Measurements from ENCODE around the gene ARHGAP40.

Gene ARHGAP40

DNA sequence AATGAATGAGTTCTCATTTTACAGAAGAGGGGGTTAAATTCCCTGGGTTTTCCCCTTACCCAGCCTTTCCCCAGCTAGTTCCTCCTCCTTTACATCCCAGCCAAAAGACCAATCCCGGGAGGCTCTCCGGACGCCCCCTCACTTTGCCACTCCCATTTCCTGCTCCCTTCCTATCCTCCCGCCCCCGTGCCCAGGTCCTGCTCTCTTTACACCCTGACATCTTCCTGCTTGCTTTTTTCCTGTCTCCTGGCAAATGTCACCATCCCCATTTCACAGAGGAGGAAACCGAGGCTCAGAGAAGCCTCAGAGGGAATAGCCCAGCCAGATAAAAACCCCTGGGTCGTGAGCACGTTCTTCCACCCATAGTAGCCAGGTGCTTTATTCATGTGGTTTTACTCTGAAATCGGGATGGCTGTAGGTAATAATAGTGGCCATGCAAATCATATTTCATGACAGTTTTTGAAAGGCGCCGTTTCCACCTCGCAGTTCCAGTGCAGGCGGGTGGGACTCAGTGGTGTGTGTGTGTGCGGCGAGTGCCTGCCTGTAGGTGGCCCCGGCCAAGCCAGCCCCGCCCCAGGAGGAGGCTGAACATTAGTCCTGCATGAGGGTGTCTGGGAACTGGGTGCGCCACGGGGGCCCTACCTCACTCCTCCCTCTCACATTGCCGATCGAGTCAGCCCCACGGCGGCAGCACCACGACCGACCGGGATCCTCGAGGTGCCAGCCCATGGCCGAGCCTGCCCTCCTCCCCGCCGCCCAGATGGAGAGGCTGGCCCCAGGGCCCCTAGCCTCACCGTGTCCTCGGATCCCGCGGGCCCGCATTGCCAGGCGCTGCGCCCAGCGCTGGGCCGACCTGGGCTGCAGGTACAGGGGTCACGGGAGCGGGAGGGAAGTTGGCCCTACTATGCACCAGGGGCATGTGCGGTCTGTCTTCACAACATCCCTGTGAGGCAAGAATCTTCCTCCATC lies at the start of gene ARHGAP40:
TSS of gene ARHGAP40 (plus strand) at position 594 of the 969 bp plus-strand sequence.
- no peak for DNase-seq

DNA sequence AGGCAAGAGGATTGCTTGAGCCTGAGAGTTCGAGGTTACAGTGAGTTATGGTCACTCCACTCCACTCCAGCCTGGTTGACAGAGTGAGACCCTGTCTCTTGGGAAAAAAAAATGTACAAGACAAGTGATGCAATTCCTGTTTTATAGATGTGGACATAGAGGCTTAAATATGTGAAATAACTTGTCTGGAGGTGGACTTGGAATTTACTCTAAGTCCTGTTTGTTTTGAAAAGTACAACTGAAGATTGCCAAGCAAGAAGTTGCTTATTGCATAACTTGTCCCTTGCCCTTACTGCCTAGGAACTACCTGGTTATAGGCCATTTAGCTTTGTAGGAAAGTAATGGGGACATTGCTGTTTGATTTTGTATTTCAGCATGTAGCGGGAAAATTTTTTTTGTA lies 46.6 kb upstream of the ARHGAP40 start:
- no peak for DNase-seq

DNA sequence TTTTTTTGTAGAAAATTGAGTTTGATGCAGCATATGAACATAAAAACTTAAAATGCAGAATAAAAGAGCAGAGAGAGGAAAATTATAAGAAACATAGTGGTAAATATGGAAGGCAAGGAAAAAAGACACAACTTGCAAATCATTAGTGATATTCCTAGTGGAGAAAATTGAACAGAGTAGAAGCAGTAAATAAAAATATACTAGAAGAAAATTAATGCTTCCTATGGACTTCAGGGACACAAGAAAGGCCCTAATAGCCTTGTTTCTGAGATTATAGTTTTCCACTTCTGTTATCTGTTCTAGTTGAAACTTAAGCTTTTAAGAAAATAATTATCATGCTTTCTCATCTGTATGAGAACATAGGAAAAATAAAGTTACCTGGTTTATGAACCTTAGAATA lies 46.2 kb upstream of the ARHGAP40 start:
- DNase-seq = no peak

DNA sequence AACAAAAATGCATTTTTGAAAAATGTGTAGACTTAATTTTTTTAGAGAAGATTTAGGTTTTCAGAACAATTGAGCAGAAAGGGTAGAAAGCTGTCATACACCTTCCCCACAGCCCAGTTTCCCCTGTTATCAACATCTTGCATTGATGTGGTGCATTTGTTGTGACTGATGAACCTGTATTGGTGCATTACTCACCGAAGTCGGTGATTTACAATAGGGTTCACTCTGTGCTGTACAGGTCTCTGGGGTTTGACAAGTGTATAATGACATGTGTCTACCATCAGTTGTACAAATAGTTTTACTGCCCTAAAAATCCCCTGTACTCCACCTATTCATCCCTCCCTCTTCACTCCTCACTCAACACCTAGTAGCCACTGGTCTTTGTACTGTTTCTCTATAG lies 44.4 kb upstream of the ARHGAP40 start:
- no peak for DNase-seq

GRCh38 chr20:38558596-38559360 lies 42.8 kb upstream of the ARHGAP40 start:
- no peak for DNase-seq

DNA sequence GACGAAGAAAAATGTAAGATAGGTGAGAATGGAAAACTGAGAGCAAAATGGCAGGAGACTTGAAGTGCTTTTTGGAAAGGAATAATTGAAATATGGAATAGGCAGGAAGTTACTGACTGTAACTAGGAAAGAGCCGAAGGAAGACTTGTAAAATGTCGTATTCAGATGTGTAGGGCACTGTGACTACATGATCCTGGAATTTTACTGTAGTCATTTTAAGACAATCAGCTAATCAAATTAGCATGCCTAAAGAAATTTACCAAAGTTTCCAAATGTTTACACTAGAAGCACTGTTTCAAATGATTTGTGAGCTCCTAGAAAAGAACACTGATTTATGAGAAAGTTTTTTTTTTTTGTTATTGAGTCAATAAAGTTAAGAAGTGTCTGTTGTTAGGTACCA lies 41.8 kb upstream of the ARHGAP40 start:
- no peak for DNase-seq

GRCh38 chr20:38563802-38564431 lies 37.7 kb upstream of the ARHGAP40 start:
- no peak for DNase-seq

DNA sequence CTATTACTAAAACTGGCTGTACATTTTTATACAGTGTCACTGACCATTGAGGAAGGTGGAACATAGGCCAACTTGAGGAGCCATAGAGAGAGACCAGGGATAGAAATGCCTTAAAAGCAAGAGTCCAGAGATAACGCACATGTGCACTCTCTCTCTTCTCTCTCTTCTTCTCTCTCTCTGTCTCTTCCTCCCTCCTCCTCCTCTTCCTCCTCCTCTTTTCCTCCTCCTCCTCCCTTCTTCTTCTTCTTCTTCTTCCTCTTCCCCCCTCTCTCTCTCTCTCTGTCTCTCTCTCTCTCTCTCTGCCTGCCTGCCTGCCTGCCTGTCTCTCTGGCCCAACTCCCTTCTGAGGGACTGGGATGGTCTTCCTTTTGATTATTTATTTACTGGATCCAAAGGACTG lies 36.9 kb upstream of the ARHGAP40 start:
- no peak for DNase-seq

DNA sequence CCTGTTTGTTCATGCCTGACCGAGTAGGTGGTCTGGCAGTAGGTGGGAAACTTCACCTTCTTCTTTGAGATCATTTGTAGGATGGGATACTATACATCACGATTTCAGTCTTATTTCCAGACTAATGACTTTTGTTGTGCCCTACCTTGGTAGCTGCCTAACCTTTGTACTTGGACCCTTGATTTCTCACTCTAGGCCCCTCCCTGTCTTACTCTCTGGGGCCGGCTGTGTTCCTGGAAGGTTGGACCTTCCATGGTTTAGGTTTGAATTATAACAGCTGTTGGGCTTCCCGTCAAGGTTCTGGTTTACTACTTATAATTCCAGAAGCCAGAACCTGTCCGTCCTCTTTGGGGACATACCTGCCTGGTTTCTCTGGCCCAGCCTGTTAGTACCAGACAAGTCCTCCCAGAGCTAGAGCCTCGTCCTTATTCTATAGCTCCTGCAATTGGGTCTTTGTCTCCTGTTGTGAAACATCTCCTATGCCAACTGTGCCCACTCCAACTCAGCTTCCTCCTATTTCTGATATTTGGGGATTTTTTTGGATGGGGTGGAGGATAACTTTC lies 35.5 kb upstream of the ARHGAP40 start:
- no peak for DNase-seq

DNA sequence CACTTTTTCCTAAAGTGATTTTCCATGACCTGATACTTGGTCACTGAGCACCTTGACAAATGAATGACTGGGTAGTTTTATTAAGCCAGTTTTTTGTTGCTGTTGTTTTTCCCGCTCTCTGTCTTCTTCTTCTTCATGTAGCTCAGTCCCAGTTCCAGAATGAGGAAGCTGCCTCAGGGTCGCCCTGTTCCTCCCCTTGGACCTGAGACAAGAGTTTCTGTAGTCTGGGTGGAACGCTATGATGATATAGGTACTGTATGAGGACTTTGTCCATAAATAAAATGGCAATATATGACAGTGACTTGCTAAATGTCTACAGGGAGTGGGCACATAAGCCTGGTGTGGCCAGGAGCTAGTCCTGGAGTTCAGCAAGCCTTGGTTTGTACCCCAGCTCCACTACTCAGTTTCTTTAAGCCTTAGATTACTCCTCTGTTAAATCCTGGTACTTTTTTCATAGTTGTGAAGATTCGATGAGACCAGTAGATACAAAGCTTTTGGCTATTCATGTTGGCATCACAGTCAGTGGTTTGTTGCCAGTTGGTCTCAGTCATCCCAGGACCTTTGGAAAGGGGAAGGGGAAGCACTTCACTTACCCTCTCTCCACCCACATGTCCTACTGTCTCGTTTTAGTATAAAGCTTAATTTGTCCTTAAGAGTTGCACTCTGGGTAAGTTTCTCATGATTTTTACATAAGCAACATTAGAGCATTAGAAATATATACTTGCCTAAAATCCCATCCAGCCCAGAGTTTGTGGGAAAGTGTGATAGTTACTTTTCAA lies 31.7 kb upstream of the ARHGAP40 start:
- no peak for DNase-seq

DNA sequence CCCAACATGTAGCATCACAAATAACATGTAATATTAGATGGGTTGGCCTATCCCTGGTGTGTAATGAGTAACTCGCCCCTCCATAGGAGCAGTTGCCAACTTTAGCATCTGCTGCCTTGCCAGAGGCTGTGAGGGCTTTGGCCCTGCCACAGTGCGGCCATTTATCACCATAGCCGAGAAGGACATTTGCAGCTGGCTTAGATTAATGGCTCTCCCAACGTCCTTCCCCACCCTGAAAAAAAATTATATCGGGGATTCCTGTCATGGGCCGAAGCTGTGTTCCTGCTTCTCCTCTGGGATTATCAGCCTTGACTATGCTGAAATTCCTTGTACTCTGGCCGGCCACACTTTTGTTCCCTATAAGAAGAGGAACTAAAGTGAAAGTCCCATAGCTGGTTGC lies 28.2 kb upstream of the ARHGAP40 start:
- no peak for DNase-seq

DNA sequence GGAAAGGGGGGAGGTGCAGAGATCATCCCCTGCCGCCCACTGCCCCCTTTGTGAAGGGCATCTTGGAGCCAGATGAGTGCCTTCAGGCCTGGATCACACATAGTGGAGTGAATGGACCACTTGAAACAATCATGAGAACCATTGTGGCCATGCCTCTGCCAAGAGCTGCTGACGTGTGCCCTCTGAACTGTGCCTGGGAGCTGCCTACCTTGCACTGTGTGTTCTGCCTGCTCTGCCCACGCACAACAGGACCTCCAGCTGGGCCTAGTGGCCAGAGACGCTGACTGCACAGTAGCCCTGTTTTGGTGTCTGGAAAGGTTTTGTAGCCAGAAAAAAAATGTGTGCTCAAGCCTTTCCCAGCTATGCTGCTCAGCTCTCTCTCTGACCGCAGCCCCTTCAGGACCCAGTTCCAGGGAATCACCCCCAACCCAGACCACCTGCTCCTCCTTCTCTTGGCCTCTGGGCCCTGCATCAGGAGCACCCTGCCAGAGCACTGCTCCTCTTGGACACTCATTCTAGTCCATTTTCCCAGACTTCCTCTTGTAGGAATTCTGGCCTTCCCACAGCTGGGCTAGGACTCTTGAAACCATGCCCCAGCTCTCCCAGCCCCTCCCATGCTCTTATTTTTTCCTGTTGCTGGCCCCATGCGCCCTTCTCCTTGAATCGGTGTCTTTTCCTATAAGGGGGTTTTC lies 22.2 kb upstream of the ARHGAP40 start:
- no peak for DNase-seq

DNA sequence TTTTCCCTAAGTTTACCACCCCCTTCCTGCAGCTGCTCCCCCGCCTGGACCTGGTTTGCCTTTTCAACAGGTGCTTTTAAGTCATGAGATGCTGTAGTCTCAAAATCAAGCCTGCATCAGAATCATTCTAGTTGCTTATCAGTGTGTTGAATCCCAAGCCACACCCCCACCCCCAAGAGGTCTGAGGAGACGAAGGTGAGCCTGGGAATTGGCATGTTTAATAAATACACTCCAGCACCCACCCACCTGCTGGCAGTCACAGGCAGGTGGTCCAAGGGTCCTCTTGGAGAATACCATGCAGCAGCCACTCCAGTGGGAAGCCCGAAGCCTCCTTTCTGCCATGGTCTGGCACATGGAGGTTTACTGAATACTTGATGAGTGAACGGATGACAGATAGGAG lies 21.7 kb upstream of the ARHGAP40 start:
- no peak for DNase-seq

- no peak for DNase-seq
Observed at GRCh38 chr20:38581013-38581412, 20.6 kb upstream of the ARHGAP40 start, which contains the start of gene ADIG. ADIG (plus strand) TSS chr20:38581197; CDS start chr20:38581251, 54 bp downstream.

- no peak for DNase-seq
Observed at GRCh38 chr20:38581830-38582358, 19.7 kb upstream of the ARHGAP40 start.

DNA sequence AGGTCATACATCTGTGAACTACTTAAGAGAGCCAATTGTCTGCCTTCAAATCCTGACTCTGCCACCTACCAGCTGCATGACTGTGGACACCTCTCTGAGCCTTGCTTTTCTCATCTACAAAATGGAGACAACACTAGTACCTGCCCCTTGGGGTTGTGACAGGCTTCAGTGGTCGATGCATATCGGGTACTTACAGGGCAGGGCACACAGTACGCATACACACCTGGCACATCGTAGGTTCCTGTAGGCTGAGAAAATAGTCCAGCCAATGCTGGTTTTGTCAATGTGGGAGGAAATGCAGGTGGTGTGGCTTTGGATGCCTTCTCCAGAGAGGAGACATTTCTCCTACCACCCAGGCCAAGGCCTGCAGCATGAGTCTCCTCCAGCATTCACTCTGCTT lies 18.3 kb upstream of the ARHGAP40 start:
- no peak for DNase-seq

GRCh38 chr20:38584099-38584763 lies 17.4 kb upstream of the ARHGAP40 start:
- no peak for DNase-seq

- DNase-seq = no peak
Observed at GRCh38 chr20:38585404-38586180, 16.0 kb upstream of the ARHGAP40 start.

DNA sequence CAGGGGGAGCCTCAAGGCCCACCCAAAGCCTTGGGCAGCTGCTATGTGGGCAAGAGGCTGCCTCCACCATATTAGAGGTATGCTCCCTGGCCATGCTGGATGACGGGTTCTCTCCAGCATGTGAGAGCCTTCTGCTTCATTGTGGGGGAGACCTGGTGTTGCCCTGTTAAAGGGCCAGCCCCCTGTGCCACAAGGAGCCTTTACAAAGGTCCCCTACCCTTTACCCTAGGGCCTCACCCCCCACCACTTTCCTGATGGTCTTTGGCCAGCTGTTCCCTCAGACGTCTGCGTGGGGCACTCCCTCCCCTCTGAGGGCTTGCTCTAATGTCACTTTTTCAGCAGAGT lies 15.5 kb upstream of the ARHGAP40 start:
- DNase-seq = no peak

- no peak for DNase-seq
Observed at GRCh38 chr20:38588303-38588702, 13.3 kb upstream of the ARHGAP40 start.
